NCI-H524 treated with DMSO at 0.1 percent for 48 hours (cell line): ENCODE results near the gene TNFSF9.
"Not testable (repeated sequence)": the region's sequence is repeated elsewhere in the genome, so short reads cannot be mapped to it uniquely, and the experiment has no call there.

Experiments used
- DNase-seq: peaks from one replicate; lab custom pipeline; 2025; lab: John Stamatoyannopoulos, UW

Gene TNFSF9

DNA sequence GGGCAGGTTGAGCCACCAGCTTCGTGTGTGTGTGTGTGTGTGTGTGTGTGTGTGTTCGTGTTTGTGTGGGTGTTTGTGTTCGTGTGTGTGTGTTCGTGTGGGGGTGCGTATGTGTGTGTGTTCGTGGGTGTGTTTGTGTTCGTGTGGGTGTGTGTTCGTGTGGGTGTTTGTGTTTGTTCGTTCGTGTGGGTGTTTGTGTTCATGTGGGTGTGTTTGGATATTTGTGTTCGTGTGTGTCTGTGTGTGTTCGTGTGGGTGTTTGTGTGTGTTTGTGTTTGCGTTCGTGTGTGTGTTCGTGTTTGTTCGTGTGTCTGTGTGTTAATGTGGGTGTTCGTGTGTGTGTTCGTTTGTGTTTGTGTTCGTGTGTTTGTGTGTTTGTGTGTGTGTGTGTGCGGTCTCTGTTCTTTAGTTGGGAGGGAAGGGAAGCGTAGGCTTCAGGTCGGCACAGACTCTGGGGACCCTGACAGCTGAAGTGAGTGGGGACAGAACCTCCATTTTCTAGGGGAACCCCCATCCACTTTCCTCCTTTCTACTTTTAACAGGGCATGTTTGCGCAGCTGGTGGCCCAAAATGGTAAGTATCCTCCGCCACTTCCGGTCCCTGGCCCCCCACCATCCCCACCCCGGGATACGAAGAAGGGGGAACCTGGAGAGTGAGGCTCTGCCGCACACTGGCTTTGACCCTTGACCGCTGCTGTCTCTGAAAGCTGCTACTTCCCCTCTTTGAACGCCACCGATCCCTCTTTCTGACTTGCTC, 1.6 kb downstream of the TNFSF9 start:
- DNase-seq, result no peak

DNA sequence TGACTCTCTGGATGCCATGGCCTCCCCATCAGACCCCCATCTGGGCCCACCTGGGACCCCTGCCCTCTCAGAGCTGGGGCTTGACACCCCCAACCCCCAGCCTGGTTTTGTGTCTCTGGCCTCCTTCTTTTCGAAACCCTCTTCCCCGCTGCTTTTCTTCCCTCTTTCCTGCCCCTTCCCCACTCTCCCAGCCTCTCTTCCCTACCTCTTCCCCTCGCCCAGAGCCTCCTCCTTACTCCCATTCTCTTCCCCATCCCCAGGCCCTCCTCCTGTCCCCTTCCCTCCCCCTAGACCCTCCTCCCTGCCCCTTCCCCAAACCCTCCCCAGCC, 2.1 kb downstream of the TNFSF9 start:
- DNase-seq, result no peak

DNA sequence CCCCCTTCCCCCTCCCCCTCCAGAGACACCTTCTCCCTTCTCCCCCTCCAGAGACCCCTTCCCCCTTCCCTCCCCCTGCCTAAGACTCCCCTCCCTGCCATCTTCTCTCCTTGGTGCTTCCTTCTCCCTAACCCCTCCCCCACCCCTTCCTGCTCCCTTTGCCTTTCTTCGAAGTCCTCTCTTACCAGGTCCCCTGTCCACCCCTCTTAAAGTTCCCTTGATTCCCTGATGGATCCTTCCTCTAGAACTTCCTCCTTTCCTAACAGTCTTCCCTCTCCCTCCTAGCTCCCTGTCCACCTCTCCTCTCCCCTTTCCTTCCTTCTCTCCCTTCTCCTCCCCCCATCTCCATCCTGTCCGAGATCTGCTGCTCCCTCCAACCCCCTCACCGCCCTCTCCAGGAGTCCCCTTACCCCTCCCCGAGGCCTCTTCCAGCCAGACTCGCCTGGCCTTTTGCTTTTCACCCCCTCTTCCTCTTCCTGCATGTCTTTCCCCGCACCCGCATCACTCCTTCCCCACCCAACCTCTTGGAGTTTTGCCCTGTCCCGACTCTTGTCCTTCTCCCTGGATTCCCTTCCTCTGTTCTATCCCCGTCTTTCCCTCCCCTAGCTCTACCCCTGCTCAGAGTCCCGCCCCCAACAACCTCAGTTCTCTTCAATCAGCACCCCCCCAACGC, 3.1 kb downstream of the TNFSF9 start:
- no peak for DNase-seq

DNA sequence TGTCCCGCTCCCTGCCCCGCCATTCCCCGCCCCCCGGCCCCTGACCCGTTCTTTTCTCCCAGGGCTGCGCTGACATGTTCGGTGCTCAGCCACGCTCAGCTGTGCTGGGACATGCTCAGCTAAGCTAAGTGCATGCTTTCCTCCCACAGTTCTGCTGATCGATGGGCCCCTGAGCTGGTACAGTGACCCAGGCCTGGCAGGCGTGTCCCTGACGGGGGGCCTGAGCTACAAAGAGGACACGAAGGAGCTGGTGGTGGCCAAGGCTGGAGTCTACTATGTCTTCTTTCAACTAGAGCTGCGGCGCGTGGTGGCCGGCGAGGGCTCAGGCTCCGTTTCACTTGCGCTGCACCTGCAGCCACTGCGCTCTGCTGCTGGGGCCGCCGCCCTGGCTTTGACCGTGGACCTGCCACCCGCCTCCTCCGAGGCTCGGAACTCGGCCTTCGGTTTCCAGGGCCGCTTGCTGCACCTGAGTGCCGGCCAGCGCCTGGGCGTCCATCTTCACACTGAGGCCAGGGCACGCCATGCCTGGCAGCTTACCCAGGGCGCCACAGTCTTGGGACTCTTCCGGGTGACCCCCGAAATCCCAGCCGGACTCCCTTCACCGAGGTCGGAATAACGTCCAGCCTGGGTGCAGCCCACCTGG, 3.7 kb downstream of the TNFSF9 start:
- DNase-seq, result no peak

DNA sequence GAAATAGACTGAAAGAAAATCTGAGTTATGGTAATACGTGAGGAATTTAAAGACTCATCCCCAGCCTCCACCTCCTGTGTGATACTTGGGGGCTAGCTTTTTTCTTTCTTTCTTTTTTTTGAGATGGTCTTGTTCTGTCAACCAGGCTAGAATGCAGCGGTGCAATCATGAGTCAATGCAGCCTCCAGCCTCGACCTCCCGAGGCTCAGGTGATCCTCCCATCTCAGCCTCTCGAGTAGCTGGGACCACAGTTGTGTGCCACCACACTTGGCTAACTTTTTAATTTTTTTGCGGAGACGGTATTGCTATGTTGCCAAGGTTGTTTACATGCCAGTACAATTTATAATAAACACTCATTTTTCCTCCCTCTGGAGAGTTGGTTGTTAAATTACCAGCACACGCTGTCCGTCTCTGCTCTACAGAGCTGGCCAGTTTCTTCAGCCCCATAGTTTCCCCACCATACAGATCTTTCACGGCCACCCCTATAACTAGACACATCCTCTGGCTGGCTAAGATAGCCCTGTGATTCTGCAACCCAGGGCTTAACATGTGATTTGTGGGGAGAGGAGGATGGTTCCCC, 4.8 kb downstream of the TNFSF9 start:
- DNase-seq, result no peak

DNA sequence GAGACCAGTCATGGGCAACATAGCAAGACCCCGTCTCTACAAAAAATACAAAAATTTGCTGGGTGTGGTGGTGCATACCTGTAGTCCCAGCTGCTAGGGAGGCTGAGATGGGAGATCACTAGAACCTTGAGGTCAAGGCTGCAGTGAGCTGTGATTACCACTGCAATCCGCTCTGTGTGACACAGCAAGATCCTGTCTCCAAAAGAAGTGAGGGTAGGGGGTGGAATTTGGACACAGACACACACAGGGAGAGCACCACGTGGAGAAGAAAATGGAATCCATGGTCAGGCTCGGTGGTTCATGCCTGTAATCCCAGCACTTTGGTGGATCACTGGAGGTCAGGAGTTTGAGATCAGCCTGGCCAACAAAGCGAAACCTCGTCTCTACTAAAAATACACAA, 8.7 kb downstream of the TNFSF9 start:
- DNase-seq, result no peak

DNA sequence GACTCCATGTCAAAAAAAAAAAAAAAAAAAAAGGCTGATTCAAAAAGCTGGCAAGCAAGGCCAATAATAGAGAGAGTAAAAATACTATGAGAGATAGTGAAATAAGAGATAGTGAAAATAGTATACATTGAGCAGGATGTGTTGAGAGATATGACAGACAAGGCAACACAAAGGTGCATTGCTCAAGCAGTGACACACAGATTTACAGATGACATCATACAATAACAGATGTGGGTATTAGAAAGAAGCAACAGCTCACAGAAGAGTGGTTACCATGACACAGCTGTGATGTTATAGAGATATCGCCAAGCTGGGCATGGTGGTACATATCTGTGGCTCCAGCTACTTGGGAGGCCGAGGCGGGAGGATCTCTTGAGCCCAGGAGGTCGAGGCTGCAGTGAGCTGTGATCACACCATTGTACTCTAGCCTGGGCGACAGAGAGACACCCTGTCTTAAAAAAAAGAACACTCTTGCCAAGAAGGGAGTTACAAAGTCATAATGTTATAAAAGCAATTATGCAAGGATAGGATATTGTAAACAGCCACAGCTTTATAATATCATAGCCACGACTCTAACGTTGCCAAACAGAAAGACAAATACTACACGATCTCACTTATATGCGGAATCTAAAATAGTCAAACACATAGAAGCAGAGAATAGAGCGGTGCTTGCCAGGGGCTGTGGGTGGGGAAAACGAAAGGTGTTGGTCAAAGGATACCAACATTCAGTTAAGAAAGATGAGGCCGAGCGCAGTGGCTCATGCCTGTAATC, 10.3 kb downstream of the TNFSF9 start:
- no peak for DNase-seq

DNA sequence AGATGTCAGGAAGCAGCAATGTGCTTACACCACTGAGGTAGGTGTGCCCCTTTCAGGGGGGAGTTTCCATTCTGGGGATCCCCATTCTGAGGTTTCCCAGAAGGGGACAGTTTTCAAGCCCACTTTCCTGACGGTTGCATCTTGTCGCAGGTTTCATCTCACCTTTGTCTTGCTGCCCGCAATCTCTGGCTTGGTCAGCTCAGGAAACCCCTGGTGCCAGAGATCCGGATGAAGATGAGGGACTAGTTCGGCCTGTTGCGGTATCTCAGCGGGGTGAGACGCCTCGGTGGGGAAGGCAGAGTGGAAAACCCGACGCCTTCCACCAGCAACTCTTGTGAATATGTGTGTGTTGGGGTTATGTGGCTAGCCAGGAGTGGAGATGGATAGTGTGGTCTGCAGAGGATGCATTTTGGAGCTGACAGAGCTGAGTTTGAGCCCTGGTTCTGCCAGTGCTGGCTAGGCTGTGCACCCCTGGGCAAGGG, 13.1 kb downstream of the TNFSF9 start:
- no peak for DNase-seq

DNA sequence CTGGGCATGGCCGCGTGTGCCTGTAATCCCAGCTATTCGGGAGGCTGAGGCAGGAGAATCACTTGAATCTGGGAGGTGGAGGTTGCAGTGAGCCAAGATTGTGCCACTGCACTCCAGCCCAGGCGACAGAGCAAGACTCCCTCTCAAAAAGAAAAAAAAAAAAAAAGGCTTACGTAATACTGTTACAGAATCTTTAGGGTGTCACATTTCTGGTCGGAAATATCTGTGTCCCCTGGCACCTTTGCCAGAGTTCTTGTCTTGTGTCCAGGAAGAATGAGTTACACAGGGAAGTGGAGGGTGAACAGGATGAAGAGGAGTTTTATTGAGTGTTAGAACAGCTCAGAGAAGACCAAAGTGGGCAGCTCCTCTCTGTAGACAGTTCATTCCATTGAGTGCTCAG, 19.9 kb downstream of the TNFSF9 start:
- DNase-seq, result not testable (repeated sequence)

DNA sequence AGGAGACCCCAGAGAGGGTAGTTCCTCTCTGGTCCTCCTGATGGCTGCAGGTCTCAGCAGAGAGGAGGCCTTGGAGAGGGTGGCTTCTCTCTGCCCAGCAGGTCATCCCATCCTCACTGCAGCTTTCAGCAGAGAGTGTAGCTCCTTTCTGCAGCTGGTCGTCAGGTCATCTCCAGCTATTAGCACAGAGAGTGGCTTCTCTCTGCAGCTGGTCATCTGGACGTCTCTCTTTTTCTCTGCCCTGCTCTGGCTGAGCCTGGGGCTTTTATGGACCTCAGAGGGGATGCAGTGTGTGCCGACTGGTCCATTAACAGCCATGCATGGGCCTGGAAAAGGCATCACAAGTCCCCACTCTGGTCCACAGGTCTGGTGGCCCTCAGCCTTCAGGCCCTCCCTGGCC, 20.3 kb downstream of the TNFSF9 start:
- DNase-seq, result no peak

DNA sequence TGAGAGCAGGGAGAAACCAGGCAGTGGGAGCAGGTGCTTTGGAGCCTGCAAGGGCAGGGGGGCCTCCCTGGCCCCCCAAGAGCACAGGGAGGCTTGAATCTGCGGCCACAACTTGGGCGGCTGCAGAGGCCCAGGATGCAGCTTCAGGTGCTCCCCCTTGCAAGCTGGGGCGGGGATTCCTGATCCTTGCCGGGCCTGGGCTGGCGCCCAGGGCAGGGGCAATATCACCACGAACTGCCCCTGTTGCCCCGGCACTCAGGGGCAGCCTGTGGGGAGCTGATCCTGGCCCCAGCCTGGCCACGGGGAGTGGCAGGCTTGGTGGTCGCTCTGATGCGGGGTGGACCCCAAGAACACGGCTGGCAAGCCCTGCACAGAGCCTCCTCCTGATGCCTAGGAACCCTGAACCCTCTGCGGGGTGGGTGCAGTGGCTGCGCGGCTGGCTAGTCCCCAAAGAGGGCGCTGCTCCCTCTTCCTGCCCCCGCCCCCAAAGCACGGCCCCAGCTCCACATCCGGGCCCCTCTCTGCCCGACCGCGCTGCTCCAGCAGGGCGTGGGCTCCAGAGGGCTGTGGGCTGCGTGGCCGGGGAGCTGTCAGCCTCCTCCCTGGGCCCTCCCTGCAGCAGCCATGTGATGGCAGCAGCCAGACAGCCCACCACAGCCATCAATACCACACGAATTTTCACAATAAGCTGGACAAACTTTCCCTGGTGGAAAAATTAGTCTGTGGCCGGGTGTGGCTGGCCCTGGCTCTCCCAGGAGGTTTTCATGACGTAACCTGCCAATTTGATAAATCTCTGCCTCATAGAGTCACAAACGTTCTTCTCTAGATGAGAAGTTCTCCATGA, 21.0 kb downstream of the TNFSF9 start:
- no peak for DNase-seq

DNA sequence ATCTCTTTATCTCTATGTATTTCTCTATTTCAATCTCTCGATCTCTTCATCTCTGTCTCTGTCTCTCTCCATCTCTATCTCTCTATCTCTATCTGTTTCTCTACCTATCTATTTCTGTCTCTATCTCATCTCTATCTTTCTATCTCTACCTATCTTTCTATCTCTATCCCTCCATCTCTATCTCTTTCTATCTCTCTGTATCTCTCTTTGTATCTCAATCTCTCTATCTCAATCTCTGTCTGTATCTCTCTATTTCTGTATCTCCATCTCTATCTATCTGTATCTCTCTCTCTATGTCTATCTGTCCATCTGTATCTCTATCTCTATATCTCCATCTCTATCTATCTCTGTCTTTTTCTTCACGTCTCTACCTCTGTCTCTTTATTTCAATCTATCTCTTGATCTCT, 25.2 kb downstream of the TNFSF9 start:
- no peak for DNase-seq

DNA sequence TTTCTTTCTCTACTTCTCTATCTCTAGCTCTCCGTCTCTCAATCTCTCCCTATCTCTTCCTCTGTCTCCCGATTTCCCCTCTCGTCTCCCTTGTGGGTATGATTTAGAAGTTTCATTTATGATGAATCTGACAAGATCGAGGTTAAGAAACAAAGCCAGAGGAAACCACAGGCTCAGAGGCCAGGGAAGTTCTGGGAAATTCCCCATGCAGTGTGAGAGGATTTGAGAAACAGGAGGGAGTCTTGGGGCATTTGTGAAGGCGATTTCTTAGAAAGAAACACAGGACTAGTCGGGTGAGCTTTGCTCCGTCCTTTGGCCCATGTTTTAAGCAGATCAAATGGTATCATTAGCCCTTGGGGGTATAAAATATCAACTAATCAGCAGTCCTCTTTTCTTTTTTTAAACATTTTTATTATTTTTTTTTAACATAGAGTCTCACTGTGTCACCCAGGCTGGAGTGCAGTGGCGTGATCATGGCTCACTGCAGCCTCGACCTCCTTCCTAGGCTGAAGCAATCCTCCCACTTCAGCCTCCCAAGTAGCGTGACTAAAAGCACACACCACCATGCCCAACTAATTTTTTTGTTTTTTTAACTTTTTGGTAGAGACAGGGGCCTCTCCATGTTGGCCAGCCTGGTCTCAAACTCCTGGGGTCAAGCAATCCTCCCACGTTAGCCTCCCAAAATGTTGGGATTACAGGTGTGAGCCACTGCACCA, 25.8 kb downstream of the TNFSF9 start:
- DNase-seq, result no peak

DNA sequence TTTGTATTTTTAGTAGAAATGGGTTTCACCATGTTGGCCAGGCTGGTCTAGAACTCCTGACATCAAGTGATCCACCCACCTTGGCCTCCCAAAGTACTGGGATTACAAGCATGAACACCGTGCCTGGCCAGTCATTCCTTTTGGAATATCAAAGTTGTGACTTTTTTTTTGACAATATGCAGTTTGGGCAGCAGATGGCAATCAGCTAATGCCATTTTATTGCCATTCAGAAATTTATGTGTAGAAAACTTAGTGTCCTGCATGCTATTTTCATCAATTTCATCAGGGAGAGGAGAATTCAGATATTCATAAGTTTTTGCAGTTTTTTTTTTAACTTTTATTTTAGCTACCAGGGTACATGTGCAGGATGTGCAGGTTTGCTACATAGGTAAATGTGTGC, 31.6 kb downstream of the TNFSF9 start:
- DNase-seq, result not testable (repeated sequence)

DNA sequence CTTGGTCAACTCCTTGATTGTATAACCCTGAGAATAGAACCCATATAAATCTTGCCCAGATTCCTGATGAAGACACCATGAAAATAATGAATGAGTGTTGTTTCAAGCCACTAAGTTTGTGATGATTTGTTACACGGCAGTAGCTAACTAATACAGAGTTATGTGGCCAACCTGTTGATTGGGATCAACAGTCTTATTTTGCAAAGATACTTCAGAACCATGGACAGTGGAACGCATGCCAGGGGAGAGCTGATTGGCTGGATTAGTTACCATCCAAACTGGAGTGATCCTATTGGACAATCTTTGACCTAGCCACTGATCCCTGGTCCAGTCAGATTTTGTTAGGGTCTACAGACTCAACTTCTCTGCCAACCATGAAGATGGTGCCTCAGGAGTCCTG, 33.6 kb downstream of the TNFSF9 start:
- DNase-seq, result no peak

DNA sequence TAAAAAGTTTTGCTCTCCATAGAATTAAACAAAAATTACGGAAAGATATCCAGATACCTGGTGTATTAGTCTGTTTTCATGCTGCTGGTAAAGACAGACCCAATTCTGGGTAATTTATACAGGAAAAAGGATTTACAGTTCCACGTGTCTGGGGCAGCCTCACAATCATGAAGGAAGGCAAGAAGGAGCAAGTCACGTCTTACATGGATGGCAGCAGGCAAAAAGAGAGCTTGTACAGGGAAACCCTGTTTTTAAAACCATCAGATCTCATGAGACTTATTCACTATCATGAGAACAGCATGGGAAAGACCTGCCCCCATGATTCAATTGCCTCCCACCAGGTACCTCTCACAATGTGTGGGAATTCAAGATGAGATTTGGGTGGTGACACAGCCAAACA, 35.9 kb downstream of the TNFSF9 start:
- DNase-seq, result not testable (repeated sequence)

DNA sequence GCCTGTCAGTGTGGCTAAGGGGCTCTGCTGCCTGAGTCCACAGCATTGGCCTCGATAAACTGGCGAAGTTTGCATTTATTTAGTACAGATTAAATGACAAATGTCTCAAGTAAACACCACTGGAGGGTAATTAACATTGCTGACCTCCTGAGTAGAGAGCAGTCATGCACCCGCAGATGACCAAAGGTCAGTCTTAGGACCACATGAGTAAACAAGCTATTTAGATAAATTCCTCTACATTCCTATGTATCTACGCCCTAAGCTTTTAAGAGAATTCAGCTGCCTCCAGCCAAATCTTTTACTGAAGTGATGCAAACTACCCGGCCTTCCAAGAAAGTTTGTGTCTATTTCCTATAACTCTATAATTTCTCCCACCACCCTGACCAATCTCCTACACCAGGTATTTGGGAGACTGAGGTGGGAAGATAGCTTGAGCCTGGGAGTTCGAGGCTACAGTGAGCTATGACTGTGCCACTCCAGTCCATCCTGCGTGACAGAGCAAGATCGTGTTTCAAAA, 37.2 kb downstream of the TNFSF9 start:
- no peak for DNase-seq

DNA sequence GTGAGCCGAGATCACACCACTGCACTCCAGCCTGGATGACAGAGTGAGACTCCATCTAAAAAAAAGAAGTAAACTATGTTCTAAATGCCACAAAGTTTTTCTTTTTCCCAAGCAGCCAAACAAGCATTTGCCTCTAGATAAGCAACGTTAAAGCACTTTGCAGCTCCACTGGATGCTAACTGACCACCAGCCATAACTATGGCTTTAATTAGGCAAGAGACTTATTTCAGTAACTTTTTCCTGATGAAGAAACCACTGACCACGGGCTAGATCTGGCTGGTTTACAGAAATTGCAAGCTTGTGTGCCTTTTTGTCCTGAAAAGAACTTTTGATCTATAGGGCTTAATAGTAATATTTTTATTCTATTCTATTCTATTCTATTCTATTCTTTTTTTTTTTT, 38.0 kb downstream of the TNFSF9 start:
- DNase-seq, result no peak

DNA sequence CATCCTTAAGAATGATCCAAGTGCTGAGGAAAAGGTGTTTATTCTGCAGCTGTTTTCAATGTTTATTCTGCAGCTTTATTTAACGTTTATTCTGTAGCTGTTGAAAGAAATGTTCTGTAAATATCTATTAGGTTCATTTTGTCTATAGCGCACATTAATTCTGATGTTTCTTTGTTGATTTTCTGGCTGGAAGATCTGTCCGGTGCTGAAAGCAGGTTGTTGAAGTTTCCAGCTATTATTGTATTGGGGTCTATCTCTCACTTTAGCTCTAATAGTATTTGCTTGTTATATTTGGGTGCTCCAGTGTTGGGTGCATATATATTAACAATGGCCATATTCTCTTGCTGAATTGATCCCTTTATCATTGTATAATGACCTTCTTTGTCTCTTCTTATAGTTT, 39.9 kb downstream of the TNFSF9 start:
- no peak for DNase-seq

DNA sequence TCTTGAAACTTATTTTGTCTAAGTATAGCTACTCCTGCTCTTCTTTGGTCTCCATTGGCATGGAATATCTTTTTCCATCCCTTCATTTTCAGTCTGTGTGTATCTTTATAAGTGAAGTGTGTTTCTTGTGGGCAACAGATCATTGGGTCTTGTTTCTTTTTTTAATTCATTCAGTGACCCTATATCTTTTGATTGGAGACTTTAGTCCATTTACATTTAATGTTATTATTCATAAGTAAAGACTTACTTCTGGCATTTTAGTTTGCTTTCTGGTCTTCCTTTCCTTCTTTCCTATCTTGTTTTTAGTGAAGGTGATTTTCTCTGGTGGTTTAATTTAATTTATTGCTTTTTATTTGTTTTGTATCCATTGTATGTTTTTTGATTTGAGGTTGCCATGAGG, 40.3 kb downstream of the TNFSF9 start:
- no peak for DNase-seq
